ENCODE results near the gene NMB.
"Not testable (repeated sequence)": the region's sequence is repeated elsewhere in the genome, so short reads cannot be mapped to it uniquely, and the experiment has no call there.

NMB gene

GRCh38 chr15:84658080-84658787, at the start of gene NMB:
TSS of gene NMB (minus strand) at chr15:84658199. CDS start at chr15:84658152, 47 bp downstream.
- DNase-seq (ENCODE audit: low read depth, low spot score) = peak; percentile 87

GRCh38 chr15:84703808-84704207, 45.8 kb upstream of the NMB start:
- no peak for DNase-seq (ENCODE audit: low read depth, low spot score)

- no peak for DNase-seq (ENCODE audit: low read depth, low spot score)
These were observed 45.0 kb upstream of the NMB start for GRCh38 chr15:84702961-84703482.

- no peak for DNase-seq (ENCODE audit: low read depth, low spot score)
These were observed 41.7 kb upstream of the NMB start for GRCh38 chr15:84699538-84700191.

- no peak for DNase-seq (ENCODE audit: low read depth, low spot score)
These were observed 39.4 kb upstream of the NMB start for GRCh38 chr15:84697236-84697990.

- no peak for DNase-seq (ENCODE audit: low read depth, low spot score)
These were observed 38.8 kb upstream of the NMB start for GRCh38 chr15:84696757-84697156.

GRCh38 chr15:84690342-84690741, 32.3 kb upstream of the NMB start:
- no peak for DNase-seq (ENCODE audit: low read depth, low spot score)

- DNase-seq (ENCODE audit: low read depth, low spot score) = no peak
These were observed 31.9 kb upstream of the NMB start for GRCh38 chr15:84689858-84690257.

GRCh38 chr15:84686446-84686845, 28.4 kb upstream of the NMB start:
- not testable (repeated sequence) for DNase-seq (ENCODE audit: low read depth, low spot score)

- peak; percentile 14 for DNase-seq (ENCODE audit: low read depth, low spot score)
These were observed 27.3 kb upstream of the NMB start for GRCh38 chr15:84685304-84685703.

- no peak for DNase-seq (ENCODE audit: low read depth, low spot score)
These were observed 26.1 kb upstream of the NMB start for GRCh38 chr15:84684092-84684491.

- DNase-seq (ENCODE audit: low read depth, low spot score) = no peak
These were observed 23.8 kb upstream of the NMB start for GRCh38 chr15:84681831-84682230.

GRCh38 chr15:84671211-84671610, 13.2 kb upstream of the NMB start:
- DNase-seq (ENCODE audit: low read depth, low spot score) = no peak

GRCh38 chr15:84669726-84670125, 11.7 kb upstream of the NMB start:
- DNase-seq (ENCODE audit: low read depth, low spot score) = no peak

- DNase-seq (ENCODE audit: low read depth, low spot score) = no peak
These were observed 10.4 kb upstream of the NMB start for GRCh38 chr15:84668221-84668982.

GRCh38 chr15:84666373-84666772, 8.4 kb upstream of the NMB start:
- no peak for DNase-seq (ENCODE audit: low read depth, low spot score)

- no peak for DNase-seq (ENCODE audit: low read depth, low spot score)
These were observed 3.0 kb upstream of the NMB start for GRCh38 chr15:84661001-84661400.

- no peak for DNase-seq (ENCODE audit: low read depth, low spot score)
These were observed 2.1 kb upstream of the NMB start for GRCh38 chr15:84659904-84660781.

GRCh38 chr15:84658788-84659411, 901 bp upstream of the NMB start:
- DNase-seq (ENCODE audit: low read depth, low spot score) = no peak

- DNase-seq (ENCODE audit: low read depth, low spot score) = no peak
These were observed 285 bp downstream of the NMB start for GRCh38 chr15:84657748-84658079.
